GM10248 (cell line): Measurements from ENCODE around the gene SLCO4A1.

Experiments used
- CTCF ChIA-PET: fragments of 300-600 bp; sonication (Branson Sonifier 250); formaldehyde crosslinking; extraction: SDS; loops from one replicate; lab custom pipeline; 2021; ENCODE audit warnings: antibody characterized with exemption; lab: Yijun Ruan, JAX
- POLR2A ChIA-PET: fragments of 350-650 bp; sonication (Branson Sonifier 250); formaldehyde crosslinking; extraction: SDS; loops from one replicate; lab custom pipeline; 2020; ENCODE audit warnings: antibody characterized with exemption; lab: Yijun Ruan, JAX
- DNase-seq: peaks from one replicate; pipeline ENCODE4 v3.0.0; 2012; ENCODE audit errors: extremely low spot score
- TF ChIP-seq, protein P1 (sequence below): IDR thresholded peaks from 2 replicates; pipeline ENCODE4 v1.5.1; 2012; ENCODE audit warnings: mild to moderate bottlenecking, low read depth; ENCODE audit errors: extremely low read depth, missing control alignments, control extremely low read depth

Gene SLCO4A1

GRCh38 chr20:62602550-62602949 lies 39.8 kb upstream of the SLCO4A1 start:
- DNase-seq = no peak
- CTCF ChIA-PET = interaction anchor here (1.3 to 1.6 kb wide), 4 partner anchors 9 to 189 kb away, joined by 3 to 10 read pairs (median 4); no protein-coding TSS in a partner anchor
- POLR2A ChIA-PET = interaction anchor here (0.8 kb wide), 1 partner anchor 216 kb away, joined by 3 read pairs; the partner anchor contains the start of gene RPS21
- TF ChIP-seq, protein P1, sequence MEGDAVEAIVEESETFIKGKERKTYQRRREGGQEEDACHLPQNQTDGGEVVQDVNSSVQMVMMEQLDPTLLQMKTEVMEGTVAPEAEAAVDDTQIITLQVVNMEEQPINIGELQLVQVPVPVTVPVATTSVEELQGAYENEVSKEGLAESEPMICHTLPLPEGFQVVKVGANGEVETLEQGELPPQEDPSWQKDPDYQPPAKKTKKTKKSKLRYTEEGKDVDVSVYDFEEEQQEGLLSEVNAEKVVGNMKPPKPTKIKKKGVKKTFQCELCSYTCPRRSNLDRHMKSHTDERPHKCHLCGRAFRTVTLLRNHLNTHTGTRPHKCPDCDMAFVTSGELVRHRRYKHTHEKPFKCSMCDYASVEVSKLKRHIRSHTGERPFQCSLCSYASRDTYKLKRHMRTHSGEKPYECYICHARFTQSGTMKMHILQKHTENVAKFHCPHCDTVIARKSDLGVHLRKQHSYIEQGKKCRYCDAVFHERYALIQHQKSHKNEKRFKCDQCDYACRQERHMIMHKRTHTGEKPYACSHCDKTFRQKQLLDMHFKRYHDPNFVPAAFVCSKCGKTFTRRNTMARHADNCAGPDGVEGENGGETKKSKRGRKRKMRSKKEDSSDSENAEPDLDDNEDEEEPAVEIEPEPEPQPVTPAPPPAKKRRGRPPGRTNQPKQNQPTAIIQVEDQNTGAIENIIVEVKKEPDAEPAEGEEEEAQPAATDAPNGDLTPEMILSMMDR = no peak

DNA sequence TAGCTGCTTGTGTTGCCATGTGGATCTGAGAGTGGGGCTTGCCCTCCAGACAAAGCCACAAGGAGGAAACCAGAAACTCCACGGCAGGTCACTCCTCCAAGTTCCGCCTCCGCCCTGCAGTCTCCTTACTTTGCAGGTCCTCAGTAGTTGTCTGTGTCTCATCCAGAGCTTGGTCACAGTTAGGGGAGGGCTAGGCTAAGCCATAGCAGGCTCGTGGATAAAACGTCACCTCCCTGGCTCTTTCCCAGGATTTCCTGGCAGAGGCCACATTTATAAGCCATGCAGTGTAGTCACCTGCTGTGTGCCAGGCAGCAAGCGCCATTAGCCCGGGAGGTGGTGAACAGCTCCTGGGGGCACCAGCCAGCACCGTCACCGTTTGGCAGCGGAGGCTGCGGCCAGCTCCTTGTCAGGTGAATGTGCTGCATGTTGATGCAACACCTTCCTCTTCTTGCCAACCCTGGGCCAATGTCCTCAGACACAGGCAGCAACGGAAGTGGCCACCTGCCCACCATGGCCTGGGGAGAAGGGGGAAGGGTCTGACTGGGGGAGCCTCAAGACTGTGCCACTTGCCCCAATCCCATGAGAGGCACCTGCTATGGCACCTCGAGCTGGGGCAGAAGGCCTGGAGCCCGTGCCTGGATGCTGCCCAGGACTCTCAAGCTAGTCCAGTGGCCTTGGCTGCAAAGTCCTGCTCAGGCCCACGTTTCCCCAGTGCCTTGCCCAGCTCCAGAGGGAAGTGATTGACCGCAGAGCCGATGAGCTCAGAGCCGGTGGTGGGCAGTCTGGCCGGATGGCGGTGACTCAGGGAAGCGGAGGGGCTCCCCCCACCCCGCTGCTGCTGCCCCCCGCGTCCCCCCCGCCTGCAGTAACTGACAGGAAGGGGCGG lies 39.0 kb upstream of the SLCO4A1 start:
- POLR2A ChIA-PET = interaction anchor here (0.8 kb wide), 1 partner anchor 216 kb away, joined by 3 read pairs; the partner anchor contains the start of gene RPS21
- TF ChIP-seq, protein P1 = no peak
- CTCF ChIA-PET = interaction anchor here (0.7 to 1.6 kb wide), 6 partner anchors 9 to 189 kb away, joined by 3 to 11 read pairs (median 4); no protein-coding TSS in a partner anchor
- peak; percentile 75 for DNase-seq

- ChIA-PET CTCF (interaction anchor here (1.3 to 1.6 kb wide), 5 partner anchors 10 to 188 kb away, joined by 3 to 11 read pairs (median 4); no protein-coding TSS in a partner anchor), POLR2A (no interaction called here)
- TF ChIP-seq, protein P1 = no peak
- DNase-seq = no peak
Measured at GRCh38 chr20:62603907-62604785, 38.2 kb upstream of the SLCO4A1 start.

- ChIA-PET CTCF (interaction anchor here (2.1 kb wide), 1 partner anchor 12 kb away, joined by 15 read pairs; no protein-coding TSS in a partner anchor), POLR2A (no interaction called here)
- TF ChIP-seq, protein P1 = no peak
- DNase-seq = no peak
Measured at GRCh38 chr20:62604796-62605195, 37.5 kb upstream of the SLCO4A1 start.

DNA sequence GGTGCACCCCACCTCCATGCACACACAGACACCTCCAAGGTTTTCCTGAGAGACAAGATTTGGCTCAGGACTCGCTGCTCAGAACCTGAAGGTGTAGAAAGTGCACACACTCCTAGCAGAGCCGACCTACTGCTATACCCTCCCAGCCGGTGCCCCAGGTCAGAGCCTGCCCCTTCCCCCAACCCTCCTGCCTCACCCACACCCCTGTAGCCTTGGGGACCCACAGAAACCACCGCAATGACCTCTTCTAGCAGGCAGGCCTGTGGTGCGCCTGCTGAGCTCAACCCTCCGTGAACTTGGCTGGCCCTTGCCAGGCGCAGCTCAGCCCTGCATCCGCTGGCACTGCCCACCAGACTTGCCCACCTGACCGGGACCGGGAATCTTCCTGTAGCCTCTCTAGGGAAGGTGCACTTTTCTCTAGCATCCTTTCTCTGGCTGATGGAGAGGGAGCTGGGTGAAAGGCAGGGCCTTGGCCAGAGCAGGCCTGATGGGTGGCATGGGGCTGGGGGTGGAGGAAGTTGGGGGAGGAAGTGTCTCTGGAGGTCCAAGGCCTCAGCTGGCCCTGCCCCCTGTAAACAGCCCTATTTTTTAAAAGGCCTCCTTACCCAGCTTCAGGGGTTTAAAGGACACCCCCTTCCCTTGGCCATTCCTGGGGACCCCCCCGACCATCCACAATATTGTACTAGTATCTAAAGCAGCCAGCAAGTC lies 36.9 kb upstream of the SLCO4A1 start:
- ChIA-PET CTCF (interaction anchor here (1.4 to 2.1 kb wide), 2 partner anchors 11 to 21 kb away, joined by 3 to 15 read pairs; no protein-coding TSS in a partner anchor), POLR2A (interaction anchor here (0.6 kb wide), 1 partner anchor 11 kb away, joined by 3 read pairs; no protein-coding TSS in a partner anchor)
- no peak for DNase-seq
- TF ChIP-seq, protein P1 = no peak
